Measurements from ENCODE around the gene RAB31.

Gene RAB31

DNA sequence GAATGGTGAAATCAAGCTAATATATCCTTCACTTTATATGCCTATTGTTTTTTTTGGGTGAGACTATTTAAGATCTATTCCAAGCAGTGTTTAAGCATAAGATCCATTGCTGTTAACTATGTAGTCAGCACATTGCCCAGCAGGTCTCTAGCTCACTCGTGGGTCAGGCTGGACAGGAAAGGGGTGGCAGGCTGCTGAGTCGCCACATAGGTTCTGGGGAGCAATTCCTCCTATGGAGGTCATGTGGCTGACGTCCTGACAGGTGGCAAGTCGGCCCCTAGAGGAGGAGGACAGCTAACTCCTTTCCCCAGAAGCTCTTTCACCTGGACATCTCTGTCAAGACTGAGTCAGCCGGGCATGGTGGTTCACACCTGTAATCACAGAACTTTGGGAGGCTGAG is 13.9 kb upstream of the RAB31 start:
- no peak for DNase-seq

DNA sequence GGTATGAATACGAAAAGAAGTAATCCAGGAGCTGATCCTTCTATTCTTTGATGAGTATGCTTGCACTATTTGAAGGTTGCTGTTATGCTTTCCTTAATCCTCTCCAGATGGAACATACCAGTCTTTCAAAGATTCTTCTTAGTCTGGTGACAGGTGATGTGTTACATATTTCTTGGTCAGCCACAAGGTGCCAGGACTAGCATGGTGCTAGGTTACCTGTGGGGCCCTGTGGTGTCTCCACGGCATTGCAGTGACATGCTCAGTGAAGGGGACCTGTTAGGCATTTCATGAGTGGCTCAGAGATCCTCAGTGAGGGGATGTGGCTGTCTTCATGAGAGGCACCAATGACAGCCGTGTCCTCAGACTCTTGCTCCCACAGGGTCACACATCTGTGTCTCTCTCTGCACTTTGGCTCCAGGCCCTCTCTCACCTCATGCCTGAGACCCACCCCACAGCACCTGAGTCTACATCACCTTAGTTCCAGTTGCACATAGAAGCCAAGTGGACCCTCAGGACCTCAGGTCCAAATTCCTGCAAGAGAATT is 13.1 kb upstream of the RAB31 start:
- DNase-seq: no peak

DNA sequence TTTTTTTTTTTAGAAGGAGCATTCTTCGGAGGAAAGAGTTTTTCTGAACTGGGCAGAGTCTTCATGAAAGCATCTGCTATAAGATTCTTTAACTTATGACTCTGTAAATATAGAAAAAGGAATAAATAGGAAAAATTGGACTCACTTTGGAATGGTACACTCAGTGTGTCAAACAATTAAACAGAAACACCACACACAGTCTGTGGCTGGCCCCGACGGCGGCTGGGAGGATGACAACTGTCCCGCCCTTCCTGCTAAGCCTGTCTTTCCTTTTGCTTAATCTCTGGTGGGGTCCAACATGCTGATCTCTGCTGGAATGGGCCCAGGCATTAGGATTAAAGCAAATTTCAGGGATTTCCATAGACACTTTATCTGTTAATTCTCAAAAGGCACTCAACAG is 12.5 kb upstream of the RAB31 start:
- DNase-seq: no peak

DNA sequence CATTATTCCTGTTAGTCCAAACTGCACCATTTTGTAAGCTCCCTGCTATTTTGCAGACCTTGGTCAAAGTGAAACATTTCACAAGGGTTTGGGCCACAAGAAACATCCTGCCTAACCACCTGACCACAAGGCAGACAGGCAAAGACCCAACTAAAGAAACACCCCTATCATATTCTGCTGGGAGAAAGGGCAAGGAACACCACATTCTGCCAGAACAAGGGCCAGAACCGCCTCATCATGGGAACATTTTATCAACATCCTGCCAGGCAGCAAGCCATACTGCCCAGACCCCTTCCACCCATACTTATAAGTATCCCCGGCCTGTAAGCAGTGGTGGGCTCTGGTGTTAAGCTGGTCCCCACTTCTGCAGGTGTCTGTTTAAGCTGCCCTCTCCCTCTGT is 12.0 kb upstream of the RAB31 start:
- DNase-seq: no peak

DNA sequence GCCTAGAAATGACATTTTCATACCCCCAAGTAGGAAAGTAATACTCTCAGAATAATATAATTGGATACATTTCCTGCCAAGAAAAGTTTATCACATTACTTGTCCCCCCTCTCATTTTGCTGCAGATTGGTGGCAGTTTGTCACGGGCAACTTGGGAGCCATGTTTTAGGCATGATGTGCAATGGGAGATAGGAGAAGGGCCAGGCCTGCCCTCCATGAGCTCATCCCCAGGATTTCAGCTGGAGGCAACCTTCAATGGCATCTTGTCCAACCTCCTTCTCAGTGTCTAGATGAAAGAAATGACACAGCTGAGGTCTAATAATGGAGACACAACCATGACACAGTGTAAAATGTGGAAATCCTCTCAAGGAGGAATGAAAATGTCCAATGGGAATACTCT is 11.4 kb upstream of the RAB31 start:
- DNase-seq: no peak

DNA sequence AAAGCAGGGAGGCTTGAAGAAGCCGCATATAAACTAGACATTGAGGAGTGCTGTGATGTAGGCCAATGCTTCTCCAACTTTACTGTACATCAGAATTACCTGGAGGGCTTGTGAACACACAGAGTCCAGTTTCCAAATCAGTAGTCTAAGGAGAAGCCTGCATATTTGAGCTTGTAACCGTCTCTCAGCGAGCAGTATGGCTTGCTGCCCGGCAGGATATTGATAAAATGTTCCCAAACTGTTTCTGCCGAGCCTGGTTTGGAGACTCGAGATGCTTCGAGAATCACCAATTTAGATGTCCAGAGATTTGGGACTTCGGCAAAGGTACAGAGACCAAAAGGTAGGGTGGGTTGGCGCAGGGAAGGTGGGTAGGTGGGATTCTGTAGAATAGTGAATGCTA is 11.0 kb upstream of the RAB31 start:
- no peak for DNase-seq

DNA sequence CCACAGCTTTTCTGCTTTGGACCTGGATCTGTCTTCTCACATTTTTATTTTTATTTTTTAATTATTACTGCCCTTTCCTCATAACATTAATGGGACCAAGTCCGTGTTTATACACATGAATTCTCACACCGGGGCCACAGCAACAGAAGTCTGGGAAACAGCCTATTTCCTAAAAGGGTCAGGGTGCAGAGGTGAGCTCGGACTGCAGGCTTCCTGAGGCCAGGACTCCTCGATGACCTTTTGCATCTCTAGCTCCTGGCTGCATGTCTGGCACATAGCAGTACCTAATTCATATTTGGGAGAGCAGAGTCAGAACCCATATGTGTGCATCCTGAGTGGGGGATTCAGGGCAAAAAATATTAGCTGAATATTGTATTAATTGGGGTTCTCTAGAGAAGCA is 9.6 kb upstream of the RAB31 start:
- DNase-seq: no peak

DNA sequence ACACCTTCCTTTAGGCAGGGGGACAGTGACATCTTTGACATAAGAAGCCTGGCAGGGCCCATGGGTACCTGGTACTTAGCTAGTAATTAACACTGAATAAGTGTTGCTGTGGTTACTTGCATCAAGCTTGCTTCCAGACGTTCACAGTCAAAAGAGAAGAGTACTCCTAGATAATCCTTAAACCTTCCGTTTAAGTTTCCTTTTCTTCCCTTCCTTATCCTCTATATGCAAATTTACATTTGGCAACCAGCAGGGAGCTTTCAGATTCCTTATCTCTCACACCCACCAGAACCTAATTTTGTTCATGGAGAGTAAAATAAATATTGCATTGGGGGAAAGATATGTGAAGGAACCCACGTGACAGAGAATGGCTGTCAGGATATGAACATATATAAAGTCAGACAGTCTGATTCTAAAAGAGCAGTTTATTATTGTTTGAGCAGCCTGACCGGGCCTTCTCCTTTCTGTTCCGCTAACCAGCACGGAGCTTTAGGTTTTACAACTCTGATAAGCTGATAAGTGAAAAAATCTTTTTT is 7.8 kb upstream of the RAB31 start:
- DNase-seq: no peak

DNA sequence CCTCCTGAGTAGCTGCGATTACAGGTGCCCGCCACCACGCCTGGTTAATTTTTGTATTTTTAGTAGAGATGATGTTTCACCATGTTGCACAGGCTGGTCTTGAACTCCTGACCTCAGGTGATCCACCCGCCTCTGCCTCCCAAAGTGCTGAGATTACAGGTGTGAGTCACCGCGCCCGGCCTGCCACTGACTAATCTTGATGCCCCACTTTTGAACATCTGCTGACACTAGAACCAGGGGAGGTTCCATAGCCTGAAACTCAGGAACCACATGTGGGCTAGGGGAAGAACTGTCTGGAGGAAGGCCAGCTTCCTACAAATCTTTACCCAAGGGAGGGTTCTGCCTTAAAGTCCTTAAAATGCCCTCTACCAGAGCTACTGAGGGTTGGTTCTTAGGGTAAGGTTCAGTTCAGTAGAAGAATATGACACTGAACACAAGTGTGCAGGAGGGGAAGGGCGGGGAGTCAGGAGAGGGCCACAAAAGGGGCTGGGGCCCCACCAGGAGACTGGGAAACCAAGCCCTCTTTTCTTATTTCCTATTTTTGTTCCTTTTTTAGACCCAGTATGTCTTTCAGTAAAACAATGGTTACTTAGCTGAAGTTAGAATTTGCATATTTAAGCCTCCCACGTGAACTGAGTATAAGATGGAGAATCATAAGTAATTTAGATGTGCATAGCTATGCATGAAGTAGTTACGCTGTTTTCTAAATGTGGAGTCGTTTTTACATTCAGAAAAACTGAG is 6.3 kb upstream of the RAB31 start:
- DNase-seq: peak; percentile 8

DNA sequence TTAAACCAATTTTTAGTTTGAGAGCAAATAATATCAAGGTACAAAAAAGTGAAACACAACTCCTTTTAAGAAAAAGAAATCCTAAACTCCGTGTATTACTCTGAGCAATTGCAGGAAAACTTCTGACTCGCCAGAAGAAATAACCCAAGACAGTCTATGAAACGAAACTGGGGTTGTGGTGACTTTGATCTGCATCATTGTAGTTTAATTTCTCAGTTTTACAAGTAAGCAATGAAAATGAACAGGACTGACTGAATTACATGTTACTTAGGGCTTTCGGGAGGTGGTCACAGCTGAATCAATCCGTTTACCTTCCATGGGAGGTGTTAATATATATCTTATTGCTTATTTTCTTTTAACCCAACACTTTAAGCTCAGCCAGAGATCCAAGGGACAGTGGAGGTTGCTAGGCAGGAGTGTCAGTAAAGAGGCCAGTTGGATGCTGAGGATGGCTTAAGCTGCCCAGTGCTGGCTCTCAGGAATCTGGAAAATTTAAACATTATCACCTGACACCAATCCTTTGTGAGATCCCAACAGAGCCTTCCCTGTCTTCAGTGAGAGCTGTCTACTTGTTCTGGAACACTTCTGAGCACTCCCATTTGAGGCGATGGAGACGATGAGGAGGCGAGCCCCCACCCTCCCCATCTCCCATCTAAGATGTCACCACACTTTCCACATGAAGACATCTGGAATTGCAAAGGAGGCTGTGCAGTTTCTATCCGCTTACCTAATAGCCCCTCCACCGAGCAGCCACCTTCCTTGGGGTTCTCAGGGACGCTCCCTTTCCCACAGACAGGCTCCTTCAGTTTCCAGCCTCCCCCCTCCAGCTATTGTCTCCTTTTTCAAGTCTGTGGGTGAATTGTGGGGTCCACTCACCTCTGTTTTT is 3.6 kb upstream of the RAB31 start:
- no peak for DNase-seq

DNA sequence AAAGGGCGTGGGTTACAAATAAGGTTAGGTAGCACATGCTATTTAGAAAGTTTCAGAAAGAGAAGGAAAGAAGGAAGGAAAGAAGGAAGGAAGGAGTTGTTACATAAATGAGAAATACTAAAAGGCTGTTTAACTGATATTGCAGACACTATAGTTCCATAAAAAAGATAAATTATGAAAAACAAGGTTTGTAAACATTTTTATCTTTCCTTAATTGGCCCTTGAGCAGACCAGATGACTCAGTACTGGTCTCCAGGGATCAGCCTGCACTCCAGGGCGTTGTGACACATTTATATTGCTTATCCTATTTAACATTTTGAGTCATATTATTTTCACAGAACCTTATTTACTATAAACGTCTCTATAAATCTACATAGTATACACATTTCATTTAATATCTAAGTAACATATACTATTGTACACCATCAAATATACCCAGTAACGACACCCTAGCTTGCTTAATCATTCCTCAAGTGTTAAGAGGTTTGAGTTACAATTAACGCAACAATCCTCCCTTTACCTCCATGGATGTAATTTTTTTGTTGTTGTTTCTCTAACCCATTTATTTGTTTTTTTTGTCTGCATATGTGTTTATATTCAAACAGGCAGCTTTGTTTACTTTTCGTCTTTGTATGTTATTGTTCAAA is 2.8 kb upstream of the RAB31 start:
- DNase-seq: no peak

DNA sequence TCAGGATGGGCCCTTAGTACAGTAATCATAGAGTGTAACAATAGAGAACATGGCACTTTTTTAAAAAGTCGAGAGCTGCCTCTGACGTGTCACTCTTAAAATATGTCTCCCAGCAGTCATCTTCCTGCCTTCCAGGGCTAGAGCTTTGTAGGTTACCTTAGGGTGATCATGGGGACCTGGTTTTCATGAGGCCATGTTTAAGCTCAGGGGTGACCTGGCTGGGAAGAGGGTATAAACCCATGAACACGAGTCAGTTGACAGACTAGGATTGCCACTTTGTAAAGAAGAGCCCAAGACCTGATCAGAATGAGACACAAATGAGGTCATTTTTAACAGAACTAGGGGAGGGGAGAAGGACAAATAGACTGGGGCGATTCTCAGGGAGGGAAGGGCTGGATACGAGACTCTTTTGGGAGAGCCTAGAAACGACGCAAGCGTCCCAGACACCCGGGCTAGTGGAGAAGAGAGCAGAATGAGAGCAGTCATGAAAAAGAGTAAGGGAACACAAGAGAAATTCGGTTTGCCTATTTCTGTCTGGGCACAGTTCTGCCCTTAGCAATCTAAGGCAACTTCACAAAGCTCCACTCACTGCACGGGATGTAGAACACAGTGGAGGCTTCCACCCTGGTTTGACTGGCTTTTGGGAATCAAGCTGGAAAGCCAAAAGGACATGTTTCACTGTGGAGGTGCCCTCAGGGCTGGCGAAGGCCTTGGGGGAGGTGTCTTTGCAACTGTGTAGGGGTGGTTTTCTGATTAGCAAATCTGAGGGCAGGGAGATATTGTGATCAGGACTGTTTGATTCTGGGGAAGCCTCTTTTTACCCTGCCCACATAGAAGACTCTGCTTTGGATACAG is 1.8 kb upstream of the RAB31 start:
- no peak for DNase-seq

DNA sequence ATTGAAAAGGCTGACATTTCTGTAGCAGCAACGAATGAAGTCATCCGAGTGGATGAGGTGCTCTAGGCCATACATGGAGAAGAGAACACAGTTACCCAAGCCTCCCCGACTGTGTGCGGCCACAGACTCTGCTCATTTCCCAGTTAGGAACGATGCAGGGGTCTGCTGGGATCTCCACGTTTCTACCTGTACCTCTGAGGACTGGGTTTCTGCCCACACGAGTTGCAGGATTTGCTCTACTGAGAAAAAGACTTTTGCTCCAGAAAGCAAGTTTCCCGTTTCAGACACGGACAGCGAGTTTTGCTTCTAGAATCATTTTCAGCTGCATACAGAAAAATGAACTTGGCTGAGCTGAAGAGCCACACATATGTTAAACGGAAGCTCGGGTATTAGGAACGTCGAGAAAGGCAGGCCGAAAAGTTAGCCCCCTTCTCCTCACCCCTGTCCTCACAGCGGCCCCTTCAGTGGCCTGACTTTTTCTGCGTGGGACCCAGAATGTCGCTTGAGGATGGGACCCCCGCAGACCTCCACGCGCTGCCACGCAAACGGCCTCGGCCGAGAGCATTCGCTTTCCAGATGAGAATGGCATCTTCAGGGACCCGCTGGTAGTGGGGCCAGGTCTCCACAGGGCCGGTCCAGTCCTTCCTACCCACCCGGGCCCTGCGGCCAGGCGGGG is 582 bp upstream of the RAB31 start:
- DNase-seq: no peak

DNA sequence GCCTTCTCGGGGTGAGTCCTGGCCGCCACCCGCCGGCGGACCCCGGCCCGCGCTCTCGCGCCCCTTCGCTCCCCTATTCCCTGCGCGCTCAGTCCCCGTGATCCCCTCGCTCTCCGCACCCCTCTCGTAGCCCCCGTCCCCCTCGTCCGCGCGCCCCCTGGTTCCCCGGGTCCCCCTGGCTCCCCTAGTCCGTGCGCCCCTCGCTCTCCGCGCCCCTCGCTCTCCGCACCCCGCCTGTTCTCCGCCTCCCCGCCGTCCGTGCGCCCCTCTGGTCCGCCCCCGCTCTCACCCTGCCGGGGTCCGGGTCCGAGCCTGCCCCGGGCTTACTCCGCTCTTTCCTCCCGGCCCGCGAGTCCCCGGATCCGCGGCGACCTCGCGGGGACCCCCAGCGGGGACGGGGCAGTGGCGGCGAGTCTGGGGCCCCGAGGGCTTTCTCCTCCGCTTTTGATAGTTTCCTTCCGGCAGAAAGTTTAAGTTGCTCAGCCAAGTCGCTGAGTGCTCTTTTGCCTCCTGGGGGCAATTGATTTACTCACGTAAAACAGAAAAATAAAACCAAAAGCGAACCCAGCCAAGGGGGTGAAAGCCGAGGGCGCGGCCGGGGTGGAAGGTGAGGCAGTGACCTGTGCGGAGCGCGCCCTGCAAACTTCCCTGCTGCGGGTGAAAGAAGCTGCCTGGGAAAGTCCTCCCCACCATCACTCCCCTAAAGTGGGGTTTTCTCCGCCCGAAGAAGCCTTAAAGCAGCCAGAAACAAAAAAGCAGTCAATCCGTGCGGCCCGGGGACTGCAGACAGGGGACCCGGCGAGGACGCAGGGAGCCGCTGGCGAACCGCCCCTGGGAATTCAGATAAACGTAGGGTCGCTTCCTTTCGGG is 568 bp downstream of the RAB31 start:
- DNase-seq: peak; percentile 6

DNA sequence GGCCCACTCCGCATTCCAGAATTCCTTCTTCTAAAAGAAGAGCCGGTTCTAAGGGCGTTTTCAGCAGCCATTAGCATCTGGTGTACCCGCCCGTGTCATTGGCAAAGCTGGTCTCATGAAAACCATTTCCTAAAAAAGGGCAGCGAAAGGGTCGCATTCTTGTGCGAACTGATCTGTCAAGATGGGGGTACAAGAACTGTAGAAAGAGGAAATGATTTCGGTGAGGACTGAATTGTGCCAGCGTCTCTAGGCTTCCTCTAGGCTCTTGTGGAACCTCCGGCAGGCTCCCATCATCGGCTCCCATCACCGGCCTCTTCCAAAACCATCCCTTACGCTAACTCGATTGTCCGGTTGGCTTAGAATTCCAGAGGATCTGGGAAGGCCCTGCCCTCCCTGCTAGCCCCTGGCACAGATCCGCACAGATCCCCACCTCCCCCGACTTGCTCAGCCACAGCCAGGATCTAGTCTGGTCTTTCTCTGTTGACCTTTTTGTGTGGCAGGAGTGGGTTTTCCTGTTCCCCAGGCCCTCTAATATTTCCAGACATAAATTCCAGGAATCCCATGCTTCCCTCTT is 1.3 kb downstream of the RAB31 start:
- no peak for DNase-seq

DNA sequence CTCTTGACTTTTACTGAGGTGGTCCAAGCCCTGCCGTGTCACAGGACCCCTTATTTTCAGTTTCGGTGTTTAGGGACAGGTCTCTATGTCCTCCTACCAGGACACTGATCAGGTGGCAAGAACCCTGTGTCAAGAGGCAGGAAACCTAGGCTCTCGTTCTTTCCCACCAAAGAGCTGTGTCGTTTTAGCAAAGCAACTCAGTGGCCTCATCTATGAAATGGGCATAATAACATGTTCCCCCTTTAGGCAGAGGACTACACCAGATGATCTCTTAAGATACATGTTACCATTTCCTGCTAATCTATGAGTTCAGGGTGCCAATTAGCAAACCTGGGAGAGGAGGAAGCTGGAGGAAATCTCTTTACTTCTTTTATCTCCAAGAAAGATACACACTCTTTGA is 1.9 kb downstream of the RAB31 start:
- no peak for DNase-seq

DNA sequence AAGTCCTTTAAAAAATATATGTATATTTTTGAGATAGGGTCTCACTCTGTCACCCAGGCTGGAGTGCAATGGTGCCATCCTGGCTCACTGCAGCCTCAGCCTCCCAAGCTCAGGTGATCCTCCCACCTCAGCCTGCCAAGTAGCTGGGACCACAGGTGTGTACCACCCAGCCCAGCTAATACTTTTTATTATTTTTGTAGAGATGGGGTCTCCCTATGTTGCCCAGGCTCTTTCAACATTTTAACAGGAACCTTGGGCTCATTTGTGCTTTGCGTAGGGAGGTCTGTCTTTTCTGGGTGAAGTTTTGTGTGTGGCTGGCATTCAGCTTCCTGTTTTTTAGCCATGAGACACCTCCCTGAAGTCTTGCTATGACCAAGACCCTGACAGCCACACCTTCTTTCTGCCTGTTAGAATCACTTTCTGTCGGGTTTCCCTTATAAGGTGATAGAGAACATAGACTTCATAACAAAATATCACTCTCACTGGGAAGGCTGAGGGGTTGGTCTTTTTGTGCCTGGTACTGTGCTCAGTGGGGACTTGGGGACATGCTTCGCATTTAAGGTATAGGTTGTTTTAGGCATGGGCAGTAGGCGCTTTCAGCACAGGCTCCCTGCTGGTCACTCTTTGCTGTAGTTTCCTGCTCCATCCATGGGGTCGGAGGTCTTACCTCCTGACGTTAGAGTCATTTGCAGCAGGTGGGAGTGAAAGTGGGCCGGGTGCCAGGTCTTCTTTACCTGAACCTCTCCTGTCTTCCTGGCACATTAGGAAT is 3.4 kb downstream of the RAB31 start:
- no peak for DNase-seq

DNA sequence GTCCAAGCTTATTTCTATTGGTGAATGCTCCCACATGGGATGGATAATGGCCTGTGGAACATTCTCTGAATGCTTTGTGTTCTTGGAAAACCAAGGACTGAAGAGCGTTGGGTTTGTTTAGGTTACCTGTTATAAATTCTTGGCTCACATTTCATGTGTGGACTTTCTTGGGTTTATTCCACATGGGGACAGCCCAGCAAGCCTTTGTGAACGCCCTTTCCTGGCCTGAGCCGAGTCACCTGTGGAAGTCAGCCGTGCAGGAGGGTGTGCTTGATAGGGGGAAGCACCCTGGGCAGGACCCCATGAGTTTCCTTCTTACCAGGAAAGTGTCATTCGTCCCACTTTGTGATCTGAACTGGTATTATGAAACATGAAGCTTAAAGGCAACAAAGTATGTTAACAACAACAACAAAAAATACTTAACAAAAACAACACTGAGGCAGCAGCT is 4.1 kb downstream of the RAB31 start:
- no peak for DNase-seq

DNA sequence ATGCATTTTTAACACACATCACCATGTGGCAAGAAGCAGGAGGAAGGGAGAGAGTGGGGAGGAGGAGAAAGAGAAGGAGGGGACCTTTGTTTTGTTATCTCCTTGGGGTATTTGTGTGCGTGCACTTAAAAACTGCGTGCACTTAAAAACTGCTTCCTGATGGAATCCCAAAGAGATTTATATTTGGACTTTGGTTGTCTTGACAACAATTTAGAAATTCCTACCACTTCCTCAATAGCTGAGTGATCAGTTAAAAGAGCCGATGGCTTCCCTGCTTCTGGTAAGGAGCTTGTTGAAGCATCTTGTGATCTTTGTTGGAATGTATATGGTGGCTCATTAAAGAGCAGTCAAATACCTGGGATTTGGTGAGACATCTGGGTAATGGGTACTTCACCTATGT is 4.5 kb downstream of the RAB31 start:
- DNase-seq: no peak

Data from stimulated activated CD4-positive, alpha-beta T cell treated with anti-CD3 and anti-CD28 coated beads, Interleukin-4, amount 100 ng/mL, for 1 hour (primary cell).